B cell (primary cell): Measurements from ENCODE around the gene PGAP6. TPM values are rescaled to one million over a fixed set of nuclear protein-coding genes. Genes with fewer than 3 reads are reported as not detected.
A peak's percentile ranks its signal among the peaks of the same experiment; 100 is the strongest.

ENCODE experiments used
- ATAC-seq: fragments of 200-7000 bp; cut with Tn5 transposase; one replicate; pipeline ENCODE4 v1.10.0; 2021; ENCODE audit warnings: low read depth, mild to moderate bottlenecking, moderate number of reproducible peaks, moderate library complexity
- CTCF ChIA-PET: fragments of 350-600 bp; sonication (Branson Sonifier 250); formaldehyde crosslinking; loops from one replicate; lab custom pipeline; 2021; ENCODE audit warnings: antibody characterized with exemption, inconsistent platforms; lab: Charles Lee
- POLR2A ChIA-PET: fragments of 350-600 bp; sonication (Branson Sonifier 250); formaldehyde crosslinking; loops from one replicate; lab custom pipeline; 2021; ENCODE audit warnings: antibody characterized with exemption; lab: Charles Lee
- DNase-seq: peaks from one replicate; pipeline ENCODE4 v3.0.0; 2013
- H2AFZ ChIP-seq: 2 replicates; pipeline ENCODE4 v1.6.1; 2012; ENCODE audit warnings: mild to moderate bottlenecking, low read depth, low read length; ENCODE audit not compliant: insufficient read depth, poor library complexity, severe bottlenecking
- H3K27ac ChIP-seq, 2 donors: 1 replicate in 1 of 2; 2 replicates in 1 of 2; pipeline ENCODE4 v1.5.1; 2012 to 2013; ENCODE audit warnings: low read length in 2 of 2, mild to moderate bottlenecking in 2 of 2, moderate library complexity in 1 of 2
- H3K27me3 ChIP-seq, 4 experiments: fragments of 200-600 bp in 1 of 4; sonication (generic) in 1 of 4; replicated peaks in 1 of 4; 1 replicate in 2 of 4; 2 replicates in 2 of 4; pipeline versions ENCODE4 v1.6.1 to v1.7.0; 2013 to 2016; ENCODE audit warnings: low read length in 3 of 4, mild to moderate bottlenecking in 2 of 4, mixed read lengths in 1 of 4, moderate library complexity in 1 of 4; ENCODE audit not compliant: insufficient read depth in 4 of 4, control insufficient read depth in 3 of 4; ENCODE audit errors: control extremely low read depth in 1 of 4
- H3K36me3 ChIP-seq, 2 experiments: replicated peaks in 1 of 2; 1 replicate in 1 of 2; 2 replicates in 1 of 2; pipeline versions ENCODE4 v1.6.1 to v1.7.1; 2013; ENCODE audit warnings: low read length in 1 of 2; ENCODE audit not compliant: insufficient read depth in 2 of 2, control insufficient read depth in 1 of 2; ENCODE audit errors: control extremely low read depth in 1 of 2, extremely low read depth in 1 of 2
- H3K4me1 ChIP-seq, 2 donors: fragments of 200-600 bp in 1 of 2; sonication (generic) in 1 of 2; 1 replicate in 1 of 2; 2 replicates in 1 of 2; pipeline versions ENCODE4 v1.5.1 to v1.6.1; 2013 to 2017; ENCODE audit warnings: low read length in 2 of 2; ENCODE audit not compliant: control insufficient read depth in 2 of 2, insufficient read depth in 2 of 2
- H3K4me2 ChIP-seq: replicated peaks from 2 replicates; pipeline ENCODE3; 2012; ENCODE audit warnings: mild to moderate bottlenecking, low read depth, low read length; ENCODE audit not compliant: poor library complexity, severe bottlenecking
- H3K4me3 ChIP-seq, 5 experiments: fragments of 200-600 bp in 1 of 5; sonication (generic) in 1 of 5; 1 replicate in 3 of 5; 2 replicates in 2 of 5; pipeline versions ENCODE4 v1.5.1 to v1.7.0; 2011 to 2016; ENCODE audit warnings: low read length in 4 of 5, mild to moderate bottlenecking in 4 of 5, low read depth in 2 of 5, control low read depth in 1 of 5, moderate library complexity in 1 of 5; ENCODE audit not compliant: insufficient read depth in 1 of 5; ENCODE audit errors: control extremely low read depth in 1 of 5, extremely low read depth in 1 of 5
- H3K79me2 ChIP-seq: fragments of 200-600 bp; sonication (generic); one replicate; pipeline ENCODE4 v1.6.0; 2016; ENCODE audit warnings: low read length; ENCODE audit not compliant: control insufficient read depth, insufficient read depth
- H3K9ac ChIP-seq: fragments of 200-600 bp; sonication (generic); 2 replicates; pipeline ENCODE4 v1.6.1; 2017; ENCODE audit warnings: mild to moderate bottlenecking, low read length, moderate library complexity
- H3K9me3 ChIP-seq, 3 donors: one replicate each; pipeline versions ENCODE4 v1.6.1 to v1.7.1; 2013; ENCODE audit warnings: low read length in 2 of 3; ENCODE audit not compliant: control insufficient read depth in 2 of 3, insufficient read depth in 1 of 3; ENCODE audit errors: control extremely low read depth in 1 of 3
- H4K20me1 ChIP-seq: 2 replicates; pipeline ENCODE4 v1.6.0; 2012; ENCODE audit warnings: mild to moderate bottlenecking, low read length; ENCODE audit not compliant: insufficient read depth, control insufficient read depth, poor library complexity, severe bottlenecking
- H3K27ac Mint-ChIP-seq: one replicate; pipeline ENCODE4 v1.8.0; 2021; ENCODE audit warnings: mixed read lengths
- H3K27me3 Mint-ChIP-seq: one replicate; pipeline ENCODE4 v1.8.0; 2021; ENCODE audit warnings: mixed read lengths
- H3K4me1 Mint-ChIP-seq: one replicate; pipeline ENCODE4 v1.8.0; 2021; ENCODE audit warnings: mixed read lengths
- H3K4me3 Mint-ChIP-seq: one replicate; pipeline ENCODE4 v1.8.0; 2021; ENCODE audit warnings: mixed read lengths
- H3K9me3 Mint-ChIP-seq: one replicate; pipeline ENCODE4 v1.8.0; 2022; ENCODE audit warnings: mixed read lengths; ENCODE audit not compliant: insufficient read depth
- EZH2 ChIP-seq: IDR thresholded peaks from 2 replicates; pipeline ENCODE4 v1.6.1; 2012; ENCODE audit warnings: borderline replicate concordance, low read depth, mild to moderate bottlenecking, moderate library complexity, low read length; ENCODE audit not compliant: insufficient read depth, poor library complexity, severe bottlenecking
- WGBS: methylation state at CpG from one replicate; pipeline ENCODE4 v1.1.5; 2013; ENCODE audit warnings: missing lambda C conversion rate; ENCODE audit not compliant: insufficient coverage; 5-methylcytosine and 5-hydroxymethylcytosine counted together
- intact Hi-C: fragments of 100-400 bp; cut with micrococcal nuclease; formaldehyde crosslinking; loops from one replicate; pipeline ENCODE4 v1.10.0; 2022
- polyA plus RNA-seq: library from polyadenylated mRNA; depleted of rRNA; stranded (reverse); fragments of >200 nt; gene quantifications from 2 replicates; pipeline ENCODE4 v1.2.3, GENCODE V29; 2012
- total RNA-seq, 2 donors: library from RNA; stranded (reverse); fragments of 120-200 nt in 1 of 2; gene quantifications; 1 replicate in 1 of 2; 2 replicates in 1 of 2; pipeline versions ENCODE4 v1.2.3 to v1.2.4, GENCODE V29; 2013 to 2022
- TF ChIP-seq, protein P1 (sequence below): fragments of 200-600 bp; IDR thresholded peaks from one replicate; pipeline ENCODE4 v1.8.0; 2022; ENCODE audit warnings: antibody characterized with exemption, mild to moderate bottlenecking

The PGAP6 gene
- total and polyA plus RNA-seq, 2 donors (not counting 1 experiment from before 2014, with no cell fraction given) = 47.4 to 158 TPM

- ATAC-seq (no peak), DNase-seq (no peak)
- Mint-ChIP-seq H3K27ac (peak overlapping the region; percentile 26), H3K4me1 (peaks cover 41% of the 10 kb centered on the region), H3K27me3 (no peaks in the 10 kb centered on the region), H3K4me3 (no peak overlapping the region), H3K9me3 (no peaks in the 10 kb centered on the region)
- ChIA-PET CTCF (no interaction called here), POLR2A (no interaction called here)
- Histone ChIP-seq H4K20me1 (peaks cover 82% of the 10 kb centered on the region), H3K4me3 (no peak overlapping the region), H3K4me2 (no peak overlapping the region), H3K79me2 (peaks cover 65% of the 10 kb centered on the region), H3K4me1 (peaks cover 22 to 31% of the 10 kb centered on the region in 2 donors), H3K9ac (no peak overlapping the region), H3K36me3 (peaks cover 2 to 17% of the 10 kb centered on the region in 2 experiments), H2AFZ (no peak overlapping the region), H3K9me3 (no peaks in the 10 kb centered on the region), H3K27ac (no peak overlapping the region), H3K27me3 (no peaks in the 10 kb centered on the region)
- intact Hi-C loops = no loop called here
- no peak for TF ChIP-seq EZH2
- TF ChIP-seq, protein P1, sequence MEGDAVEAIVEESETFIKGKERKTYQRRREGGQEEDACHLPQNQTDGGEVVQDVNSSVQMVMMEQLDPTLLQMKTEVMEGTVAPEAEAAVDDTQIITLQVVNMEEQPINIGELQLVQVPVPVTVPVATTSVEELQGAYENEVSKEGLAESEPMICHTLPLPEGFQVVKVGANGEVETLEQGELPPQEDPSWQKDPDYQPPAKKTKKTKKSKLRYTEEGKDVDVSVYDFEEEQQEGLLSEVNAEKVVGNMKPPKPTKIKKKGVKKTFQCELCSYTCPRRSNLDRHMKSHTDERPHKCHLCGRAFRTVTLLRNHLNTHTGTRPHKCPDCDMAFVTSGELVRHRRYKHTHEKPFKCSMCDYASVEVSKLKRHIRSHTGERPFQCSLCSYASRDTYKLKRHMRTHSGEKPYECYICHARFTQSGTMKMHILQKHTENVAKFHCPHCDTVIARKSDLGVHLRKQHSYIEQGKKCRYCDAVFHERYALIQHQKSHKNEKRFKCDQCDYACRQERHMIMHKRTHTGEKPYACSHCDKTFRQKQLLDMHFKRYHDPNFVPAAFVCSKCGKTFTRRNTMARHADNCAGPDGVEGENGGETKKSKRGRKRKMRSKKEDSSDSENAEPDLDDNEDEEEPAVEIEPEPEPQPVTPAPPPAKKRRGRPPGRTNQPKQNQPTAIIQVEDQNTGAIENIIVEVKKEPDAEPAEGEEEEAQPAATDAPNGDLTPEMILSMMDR = no peak
- 98% methylated on average over 13 of the region's 13 CpGs for WGBS
Measured at GRCh38 chr16:322476-323143, 59.2 kb downstream of the PGAP6 start.

DNA sequence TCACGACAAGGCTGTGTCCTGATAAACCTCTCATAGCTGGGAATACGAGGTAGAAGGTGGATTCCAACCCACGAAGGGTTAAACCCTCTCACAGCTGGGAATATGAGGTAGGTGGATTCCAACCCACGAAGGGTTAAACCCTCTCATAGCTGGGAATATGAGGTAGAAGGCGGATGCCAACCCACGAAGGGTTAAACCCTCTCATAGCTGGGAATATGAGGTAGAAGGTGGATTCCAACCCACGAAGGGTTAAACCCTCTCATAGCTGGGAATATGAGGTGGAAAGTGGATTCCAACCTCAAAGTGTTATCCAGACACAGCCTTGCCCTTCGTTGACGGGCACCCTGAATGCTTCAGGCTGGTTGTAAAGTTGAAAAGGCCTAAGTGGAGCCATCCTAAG, 60.2 kb downstream of the PGAP6 start:
- H3K9me3 Mint-ChIP-seq = no peaks in the 10 kb centered on the region
- WGBS = 94% methylated on average over 2 of the region's 9 CpGs
- no peak for ATAC-seq
- H3K27ac Mint-ChIP-seq = no peak overlapping the region
- H3K27me3 Mint-ChIP-seq = no peaks in the 10 kb centered on the region
- no peak overlapping the region for H3K4me2 ChIP-seq
- peaks cover 2 to 22% of the 10 kb centered on the region in 2 experiments for H3K36me3 ChIP-seq
- H3K9me3 ChIP-seq = no peaks in the 10 kb centered on the region
- POLR2A ChIA-PET = no interaction called here
- peak overlapping the region in 1 of 2 donors; percentile 46 for H3K27ac ChIP-seq
- H3K79me2 ChIP-seq = peaks cover 68% of the 10 kb centered on the region
- CTCF ChIA-PET = interaction anchor here (1.0 to 1.2 kb wide), 3 partner anchors 30 to 256 kb away, joined by 3 read pairs; no protein-coding TSS in a partner anchor
- no peak overlapping the region for H3K9ac ChIP-seq
- no peak overlapping the region for H3K4me3 ChIP-seq
- peaks cover 22 to 25% of the 10 kb centered on the region in 2 donors for H3K4me1 ChIP-seq
- intact Hi-C loops = no loop called here
- DNase-seq = no peak
- H4K20me1 ChIP-seq = peaks cover 84% of the 10 kb centered on the region
- TF ChIP-seq EZH2 = no peak
- TF ChIP-seq, protein P1 = no peak
- no peak overlapping the region for H2AFZ ChIP-seq
- H3K4me1 Mint-ChIP-seq = peaks cover 35% of the 10 kb centered on the region
- no peaks in the 10 kb centered on the region for H3K27me3 ChIP-seq
- no peak overlapping the region for H3K4me3 Mint-ChIP-seq
